Bronchial epithelial cell (primary cell): Measurements from ENCODE around the gene DRG2. TPM values are rescaled to one million over a fixed set of nuclear protein-coding genes. Genes with fewer than 3 reads are reported as not detected.

ENCODE experiments used
- DNase-seq: peaks from one replicate; pipeline ENCODE4 v3.0.0-alpha.2; 2010; ENCODE audit warnings: low read depth
- FAIRE-seq: peaks from 2 replicates; lab custom pipeline; 2011; peaks lifted over from hg19 to GRCh38; lab: Jason Lieb, UNC
- H3K27me3 ChIP-seq: 2 replicates; pipeline ENCODE4 v1.5.1; 2011; ENCODE audit warnings: low read length; ENCODE audit not compliant: control insufficient read depth, insufficient read depth
- H3K36me3 ChIP-seq: 2 replicates; pipeline ENCODE4 v1.5.1; 2011; ENCODE audit warnings: low read length; ENCODE audit not compliant: control insufficient read depth, insufficient read depth
- H3K4me3 ChIP-seq: 2 replicates; pipeline ENCODE4 v1.5.1; 2011; ENCODE audit warnings: mild to moderate bottlenecking, low read depth, low read length, control low read depth
- CTCF ChIP-seq: IDR thresholded peaks from 2 replicates; pipeline ENCODE4 v1.5.1; 2011; ENCODE audit warnings: mild to moderate bottlenecking, moderate library complexity, low read length, control low read depth, inconsistent platforms; ENCODE audit not compliant: insufficient read depth, severe bottlenecking
- total RNA-seq: library from RNA; depleted of rRNA; stranded (reverse); fragments of >200 nt; gene quantifications from 2 replicates; pipeline ENCODE4 v1.2.1, GENCODE V29; 2014

Gene DRG2
- total RNA-seq = 20.7 and 23.7 TPM in 2 replicates

GRCh38 chr17:18087610-18088491 lies at the start of gene DRG2:
DRG2 (plus strand) TSS chr17:18087948; CDS start chr17:18088024, 76 bp downstream.
- FAIRE-seq (no peak), DNase-seq (peak; percentile 73)
- peak within 1 kb of the TSS; percentile 93 for H3K4me3 ChIP-seq
- H3K27me3 ChIP-seq = no peaks in the 10 kb centered on the region
- peaks cover 1% of the 10 kb centered on the region for H3K36me3 ChIP-seq
- TF ChIP-seq CTCF = peak; percentile 17

- Histone ChIP-seq H3K36me3 (peaks cover 2% of the 10 kb centered on the region), H3K27me3 (no peaks in the 10 kb centered on the region), H3K4me3 (peak overlapping the region; percentile 76)
- TF ChIP-seq CTCF = no peak
- no peak for FAIRE-seq
- DNase-seq = peak; percentile 66
Measured at GRCh38 chr17:18038149-18038850, 49.4 kb upstream of the DRG2 start.

- DNase-seq (peak; percentile 92), FAIRE-seq (no peak)
- peaks cover 2% of the 10 kb centered on the region for H3K36me3 ChIP-seq
- peak within 1 kb of the TSS; percentile 76 for H3K4me3 ChIP-seq
- H3K27me3 ChIP-seq = no peaks in the 10 kb centered on the region
- TF ChIP-seq CTCF = peak; percentile 22
Measured at GRCh38 chr17:18038861-18039534, 48.8 kb upstream of the DRG2 start, which contains the start of the genes ATPAF2 and GID4. ATPAF2 (minus strand) TSS chr17:18039168; CDS start chr17:18039013, 155 bp downstream. GID4 (plus strand) TSS chr17:18039408; CDS start chr17:18039465, 57 bp downstream.

- FAIRE-seq (no peak), DNase-seq (no peak)
- no peak for TF ChIP-seq CTCF
- Histone ChIP-seq H3K36me3 (peaks cover 2% of the 10 kb centered on the region), H3K4me3 (peak overlapping the region; percentile 76), H3K27me3 (no peaks in the 10 kb centered on the region)
Measured at GRCh38 chr17:18039535-18040260, 48.0 kb upstream of the DRG2 start.

- DNase-seq (no peak), FAIRE-seq (no peak)
- peak overlapping the region; percentile 76 for H3K4me3 ChIP-seq
- H3K27me3 ChIP-seq = no peaks in the 10 kb centered on the region
- H3K36me3 ChIP-seq = peaks cover 3% of the 10 kb centered on the region
- no peak for TF ChIP-seq CTCF
Measured at GRCh38 chr17:18040261-18040858, 47.4 kb upstream of the DRG2 start.
